ENCODE measurements around the gene GGCT.

The GGCT gene

GRCh38 chr7:30470163-30470770 is 34.4 kb downstream of the GGCT start:
- TF ChIP-seq CTCF (IDR thresholded peaks at IDR 0.05): no peak
- no peak overlapping the region for H3K27ac ChIP-seq

- H3K27ac ChIP-seq: no peak overlapping the region
- TF ChIP-seq ZFX (IDR thresholded peaks at IDR 0.05; ENCODE audit: borderline replicate concordance) (no peak), CTCF (IDR thresholded peaks at IDR 0.05) (0 out of 2 replicates have a peak, but pooled peaks have one; percentile 15)
These were observed 35.3 kb downstream of the GGCT start for GRCh38 chr7:30469303-30469702.

- TF ChIP-seq ZFX (IDR thresholded peaks at IDR 0.05; ENCODE audit: borderline replicate concordance) (no peak), CTCF (IDR thresholded peaks at IDR 0.05) (no peak)
- H3K27ac ChIP-seq: no peak overlapping the region
These were observed 35.8 kb downstream of the GGCT start for GRCh38 chr7:30468791-30469190.

GRCh38 chr7:30468041-30468440 is 36.6 kb downstream of the GGCT start:
- TF ChIP-seq ZFX (IDR thresholded peaks at IDR 0.05; ENCODE audit: borderline replicate concordance) (no peak), CTCF (IDR thresholded peaks at IDR 0.05) (no peak)
- H3K27ac ChIP-seq: no peak overlapping the region

- no peak overlapping the region for H3K27ac ChIP-seq
- TF ChIP-seq ZFX (IDR thresholded peaks at IDR 0.05; ENCODE audit: borderline replicate concordance) (no peak), CTCF (IDR thresholded peaks at IDR 0.05) (no peak)
These were observed 37.4 kb downstream of the GGCT start for GRCh38 chr7:30467271-30467670.

- H3K27ac ChIP-seq: no peak overlapping the region
- TF ChIP-seq CTCF (IDR thresholded peaks at IDR 0.05): no peak
- no peak for TF ChIP-seq ZFX (IDR thresholded peaks at IDR 0.05; ENCODE audit: borderline replicate concordance)
These were observed 38.4 kb downstream of the GGCT start for GRCh38 chr7:30466266-30466665.

GRCh38 chr7:30465811-30466180 is 38.8 kb downstream of the GGCT start:
- H3K27ac ChIP-seq: no peak overlapping the region
- TF ChIP-seq CTCF (IDR thresholded peaks at IDR 0.05) (no peak), ZFX (IDR thresholded peaks at IDR 0.05; ENCODE audit: borderline replicate concordance) (no peak)
